NOMO-1 treated with DMSO at 0.1 percent for 48 hours (cell line): Measurements from ENCODE around the gene ANXA6.

Experiments
- DNase-seq: peaks from one replicate; lab custom pipeline; 2025; ENCODE audit not compliant: unreplicated experiment; lab: John Stamatoyannopoulos, UW

The ANXA6 gene

GRCh38 chr5:151084363-151084762 lies 73.2 kb downstream of the ANXA6 start:
- DNase-seq, result no peak

- DNase-seq, result no peak
These were observed 74.4 kb downstream of the ANXA6 start for GRCh38 chr5:151083081-151083676.

- no peak for DNase-seq
These were observed 75.2 kb downstream of the ANXA6 start for GRCh38 chr5:151082282-151082902.

- DNase-seq, result peak; percentile 63
These were observed 75.9 kb downstream of the ANXA6 start for GRCh38 chr5:151081431-151082281.

GRCh38 chr5:151080613-151081430 lies 76.8 kb downstream of the ANXA6 start, which contains the start of gene TNIP1:
TNIP1 (minus strand) TSS chr5:151081034; CDS start chr5:151065095, 15,939 bp downstream.
- peak; percentile 83 for DNase-seq

GRCh38 chr5:151079838-151080612 lies 77.6 kb downstream of the ANXA6 start:
- no peak for DNase-seq

- no peak for DNase-seq
These were observed 78.9 kb downstream of the ANXA6 start for GRCh38 chr5:151078490-151079262.

GRCh38 chr5:151077967-151078366 lies 79.6 kb downstream of the ANXA6 start:
- no peak for DNase-seq

DNA sequence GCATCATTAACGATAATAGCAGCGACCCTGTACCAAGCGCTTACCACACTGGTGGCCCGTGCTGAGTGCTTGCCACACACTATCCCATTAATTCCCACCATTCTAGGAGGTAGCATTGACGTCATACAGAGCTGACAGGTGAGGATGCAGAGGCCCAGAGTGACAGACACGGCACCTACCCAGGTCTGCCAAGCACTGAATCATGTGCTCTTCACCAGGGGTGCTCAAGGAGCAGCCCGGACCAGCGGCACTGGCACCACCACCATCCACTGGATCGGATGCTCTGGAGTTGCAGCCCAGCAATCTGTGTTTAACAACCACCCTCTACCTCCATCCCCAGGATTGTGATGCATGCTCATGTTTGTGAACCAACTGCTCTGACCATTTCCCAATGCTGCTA lies 80.2 kb downstream of the ANXA6 start:
- DNase-seq, result no peak

DNA sequence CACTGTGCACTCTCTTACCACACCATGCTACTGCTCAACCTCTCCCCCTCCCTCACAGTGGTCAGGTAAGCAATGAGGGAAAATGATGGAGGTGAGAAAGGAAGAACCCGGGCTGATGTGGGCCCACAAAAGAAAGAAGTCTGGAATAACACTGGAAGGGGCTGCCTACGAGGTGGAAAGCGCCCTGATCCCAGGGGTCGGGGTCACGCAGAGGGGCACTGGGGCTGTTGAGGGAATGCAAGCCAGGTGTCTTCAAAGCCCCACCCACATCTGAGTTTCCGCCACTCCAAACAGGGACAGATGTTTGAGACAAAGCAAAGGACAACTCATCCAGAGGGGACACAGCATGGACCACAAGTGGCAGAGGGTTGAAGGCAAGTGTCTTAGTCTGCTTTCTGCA lies 81.0 kb downstream of the ANXA6 start:
- no peak for DNase-seq

DNA sequence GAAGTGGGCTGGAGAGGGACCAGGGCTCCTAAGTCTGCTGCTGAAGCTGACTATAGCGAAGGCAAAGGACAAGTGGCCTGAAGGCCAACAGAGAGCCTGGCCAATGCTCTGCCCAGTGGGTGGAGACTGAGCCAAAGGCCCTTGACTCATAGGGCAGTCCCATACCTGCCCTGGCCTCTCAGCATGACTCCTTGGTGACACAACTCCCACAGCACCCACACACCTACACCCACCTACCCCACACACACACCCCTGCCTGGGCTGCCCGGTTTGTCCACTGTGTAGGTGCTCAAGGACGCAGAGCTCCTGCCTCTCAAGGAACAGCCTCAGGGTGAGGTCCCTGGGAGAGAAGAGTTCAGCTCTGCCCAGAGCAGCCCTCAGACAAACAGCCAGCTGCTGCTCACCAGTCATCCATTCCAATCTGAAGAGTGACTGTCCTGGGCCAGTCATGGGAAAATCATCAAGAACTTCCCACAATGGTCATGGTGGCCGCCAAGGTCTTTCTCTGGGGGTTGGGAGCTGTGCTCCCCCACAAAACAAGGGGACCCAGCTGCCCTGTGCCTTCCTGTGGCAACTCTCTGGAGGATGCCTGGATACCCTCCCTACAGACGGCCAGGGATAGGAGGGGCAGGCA lies 81.8 kb downstream of the ANXA6 start:
- no peak for DNase-seq

- DNase-seq, result no peak
These were observed 83.0 kb downstream of the ANXA6 start for GRCh38 chr5:151074557-151074956.

- DNase-seq, result no peak
These were observed 84.3 kb downstream of the ANXA6 start for GRCh38 chr5:151073280-151073679.

DNA sequence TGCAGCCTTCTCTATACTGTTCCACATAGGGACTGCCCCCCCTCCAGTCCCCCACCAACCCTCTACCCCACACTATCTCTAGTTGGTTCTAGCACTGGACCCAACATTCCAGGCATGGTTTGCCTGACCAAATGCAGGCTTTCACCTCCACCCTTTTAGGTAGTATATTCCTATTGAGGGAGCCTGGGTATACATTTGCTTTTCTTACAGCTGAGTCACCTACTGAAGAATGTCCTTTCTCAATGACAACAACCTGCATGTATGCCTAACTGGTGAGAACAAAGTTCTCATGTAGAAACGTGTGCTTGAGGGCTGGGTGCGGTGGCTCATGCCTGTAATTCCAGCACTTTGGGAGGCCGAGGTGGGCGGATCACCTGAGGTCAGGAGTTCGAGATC lies 85.0 kb downstream of the ANXA6 start:
- no peak for DNase-seq

DNA sequence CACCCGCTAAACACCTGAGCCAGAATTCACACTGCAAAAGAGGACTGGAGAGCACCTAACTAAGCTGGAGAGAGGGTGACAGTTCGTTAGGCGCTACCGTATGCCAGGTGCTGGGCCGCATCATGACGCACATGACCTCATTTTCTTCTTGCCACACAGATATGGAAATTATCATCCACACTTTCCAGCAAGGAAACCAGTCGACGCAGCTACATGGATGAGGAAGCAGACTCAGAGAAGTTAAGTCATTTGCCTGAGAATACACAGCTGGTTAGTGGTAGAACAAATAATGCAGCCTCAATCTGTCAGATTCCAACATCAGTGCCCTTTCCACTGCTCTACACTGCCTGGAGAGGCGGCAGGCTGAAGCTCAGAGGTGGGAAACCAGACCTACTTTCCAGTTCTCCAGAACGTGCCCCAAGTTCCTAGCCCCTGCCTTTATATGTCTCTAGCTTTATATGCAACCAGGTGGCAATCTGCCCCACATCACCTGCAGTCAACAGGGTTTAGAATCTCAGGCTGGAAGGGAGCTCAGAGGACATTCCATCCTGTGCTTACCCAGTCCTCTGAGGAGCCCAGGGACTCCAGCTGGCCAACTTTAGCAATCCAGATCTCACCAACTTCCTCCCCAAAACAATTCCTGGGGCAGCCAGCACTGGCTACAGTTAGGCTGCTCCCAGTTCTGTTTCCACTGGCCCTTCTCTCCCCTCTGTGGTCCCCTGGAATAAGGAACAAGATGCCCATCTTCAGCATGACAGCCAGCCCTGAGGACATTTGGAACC lies 85.5 kb downstream of the ANXA6 start:
- DNase-seq, result no peak

GRCh38 chr5:151071021-151071420 lies 86.6 kb downstream of the ANXA6 start:
- no peak for DNase-seq

DNA sequence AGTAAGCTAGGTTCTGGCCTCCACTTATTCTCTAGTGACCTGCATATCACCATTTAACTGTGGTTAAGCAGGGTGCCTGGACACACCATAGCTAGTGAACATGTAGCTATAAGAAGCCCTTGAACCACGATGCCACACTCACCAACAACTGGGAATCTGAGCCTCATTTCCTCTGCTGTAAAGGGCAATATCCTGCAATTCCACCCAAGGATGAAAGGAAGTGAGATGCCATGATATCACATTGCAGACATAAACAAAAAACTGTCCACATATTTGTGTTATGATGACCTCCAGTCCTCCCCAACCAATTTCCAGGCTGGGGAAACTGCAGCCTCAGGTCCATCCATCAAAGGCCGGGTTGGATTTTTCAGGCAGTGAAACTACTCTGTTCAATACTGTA lies 87.1 kb downstream of the ANXA6 start:
- no peak for DNase-seq

DNA sequence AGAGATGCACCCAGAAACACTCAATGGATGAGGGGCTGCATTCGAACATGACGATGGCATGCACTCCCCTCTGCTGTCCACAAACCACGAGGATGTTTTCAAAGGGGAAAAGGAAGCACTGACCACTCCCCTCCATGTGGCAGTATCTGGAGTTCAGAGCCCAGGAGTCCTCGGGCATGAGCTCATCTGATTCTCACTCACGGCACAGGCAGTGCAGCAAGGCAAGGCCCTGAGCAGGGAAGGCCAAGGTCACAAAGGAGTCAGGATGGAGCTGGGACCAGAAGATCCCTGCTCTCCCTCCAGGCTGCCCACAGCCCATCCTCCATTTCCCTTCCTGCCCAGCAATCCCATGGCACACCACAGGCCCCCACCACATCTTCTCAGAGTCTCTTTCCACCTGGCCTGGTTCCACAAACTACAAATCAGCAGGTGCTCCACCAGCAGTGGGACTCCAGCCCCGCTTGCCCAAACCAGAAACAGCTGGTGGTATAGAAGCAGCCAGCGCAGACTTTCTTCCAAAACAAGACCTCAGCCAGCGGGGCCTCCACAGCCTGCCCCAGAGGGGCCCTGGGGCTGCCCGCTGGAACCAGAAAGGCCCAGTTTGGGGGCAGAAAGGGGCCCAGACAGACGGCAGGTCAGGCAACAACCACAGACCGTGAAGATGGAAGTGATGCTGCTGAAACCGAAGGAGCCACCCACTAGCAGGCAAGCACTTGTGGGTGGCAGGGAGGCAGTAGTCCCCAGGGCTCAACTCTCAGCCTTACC lies 89.0 kb downstream of the ANXA6 start:
- DNase-seq, result no peak
